ENCODE data around the gene FBN2.

Gene FBN2

GRCh38 chr5:128216860-128217531 is 321.0 kb downstream of the FBN2 start:
- ATAC-seq: peak; percentile 47; the same call in 2 of the 3 replicates

GRCh38 chr5:128216285-128216684 is 321.8 kb downstream of the FBN2 start:
- ATAC-seq: no peak
- TF ChIP-seq ZNF565 (CRISPR knock-in tag; conservative IDR thresholded peaks at IDR 0.05; ENCODE audit: low read depth) (no peak), SNAI2 (CRISPR knock-in tag; IDR thresholded peaks at IDR 0.05) (no peak), ZNF8 (CRISPR knock-in tag; IDR thresholded peaks at IDR 0.05) (no peak), ZNF70 (CRISPR knock-in tag; IDR thresholded peaks at IDR 0.05) (no peak), ZFP30 (CRISPR knock-in tag; IDR thresholded peaks at IDR 0.05) (no peak), OSR1 (CRISPR knock-in tag; IDR thresholded peaks at IDR 0.05) (no peak), ZFP3 (CRISPR knock-in tag; IDR thresholded peaks at IDR 0.05) (no peak), ARNTL (CRISPR knock-in tag; IDR thresholded peaks at IDR 0.05; ENCODE audit: borderline replicate concordance, low read depth) (no peak), PATZ1 (CRISPR knock-in tag; IDR thresholded peaks at IDR 0.05; ENCODE audit: borderline replicate concordance) (no peak), BACH2 (CRISPR knock-in tag; IDR thresholded peaks at IDR 0.05; ENCODE audit: borderline replicate concordance) (no peak), TCF4 (CRISPR knock-in tag; IDR thresholded peaks at IDR 0.05; ENCODE audit: borderline replicate concordance) (no peak)
- TF ChIP-seq, protein P1, sequence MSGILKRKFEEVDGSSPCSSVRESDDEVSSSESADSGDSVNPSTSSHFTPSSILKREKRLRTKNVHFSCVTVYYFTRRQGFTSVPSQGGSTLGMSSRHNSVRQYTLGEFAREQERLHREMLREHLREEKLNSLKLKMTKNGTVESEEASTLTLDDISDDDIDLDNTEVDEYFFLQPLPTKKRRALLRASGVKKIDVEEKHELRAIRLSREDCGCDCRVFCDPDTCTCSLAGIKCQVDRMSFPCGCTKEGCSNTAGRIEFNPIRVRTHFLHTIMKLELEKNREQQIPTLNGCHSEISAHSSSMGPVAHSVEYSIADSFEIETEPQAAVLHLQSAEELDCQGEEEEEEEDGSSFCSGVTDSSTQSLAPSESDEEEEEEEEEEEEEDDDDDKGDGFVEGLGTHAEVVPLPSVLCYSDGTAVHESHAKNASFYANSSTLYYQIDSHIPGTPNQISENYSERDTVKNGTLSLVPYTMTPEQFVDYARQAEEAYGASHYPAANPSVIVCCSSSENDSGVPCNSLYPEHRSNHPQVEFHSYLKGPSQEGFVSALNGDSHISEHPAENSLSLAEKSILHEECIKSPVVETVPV (CRISPR knock-in tag; IDR thresholded peaks at IDR 0.05): no peak

More at GRCh38 chr5:128216860-128217531, 321.0 kb downstream of the FBN2 start:
- TF ChIP-seq, protein P2, sequence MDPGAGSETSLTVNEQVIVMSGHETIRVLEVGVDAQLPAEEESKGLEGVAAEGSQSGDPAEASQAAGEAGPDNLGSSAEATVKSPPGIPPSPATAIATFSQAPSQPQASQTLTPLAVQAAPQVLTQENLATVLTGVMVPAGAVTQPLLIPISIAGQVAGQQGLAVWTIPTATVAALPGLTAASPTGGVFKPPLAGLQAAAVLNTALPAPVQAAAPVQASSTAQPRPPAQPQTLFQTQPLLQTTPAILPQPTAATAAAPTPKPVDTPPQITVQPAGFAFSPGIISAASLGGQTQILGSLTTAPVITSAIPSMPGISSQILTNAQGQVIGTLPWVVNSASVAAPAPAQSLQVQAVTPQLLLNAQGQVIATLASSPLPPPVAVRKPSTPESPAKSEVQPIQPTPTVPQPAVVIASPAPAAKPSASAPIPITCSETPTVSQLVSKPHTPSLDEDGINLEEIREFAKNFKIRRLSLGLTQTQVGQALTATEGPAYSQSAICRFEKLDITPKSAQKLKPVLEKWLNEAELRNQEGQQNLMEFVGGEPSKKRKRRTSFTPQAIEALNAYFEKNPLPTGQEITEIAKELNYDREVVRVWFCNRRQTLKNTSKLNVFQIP (CRISPR knock-in tag; IDR thresholded peaks at IDR 0.05; ENCODE audit: borderline replicate concordance, low read depth): no peak
- no peak for TF ChIP-seq ESRRG (CRISPR knock-in tag; IDR thresholded peaks at IDR 0.05)
- TF ChIP-seq TCF4 (CRISPR knock-in tag; IDR thresholded peaks at IDR 0.05; ENCODE audit: borderline replicate concordance): no peak
- no peak for TF ChIP-seq ZFP30 (CRISPR knock-in tag; IDR thresholded peaks at IDR 0.05)
- no peak for TF ChIP-seq TSHZ2 (CRISPR knock-in tag; IDR thresholded peaks at IDR 0.05)
- TF ChIP-seq ZNF70 (CRISPR knock-in tag; IDR thresholded peaks at IDR 0.05): no peak
- TF ChIP-seq CSDC2 (CRISPR knock-in tag; IDR thresholded peaks at IDR 0.05): no peak
- no peak for TF ChIP-seq OSR1 (CRISPR knock-in tag; IDR thresholded peaks at IDR 0.05)
- TF ChIP-seq PATZ1 (CRISPR knock-in tag; IDR thresholded peaks at IDR 0.05; ENCODE audit: borderline replicate concordance): no peak
- TF ChIP-seq SNAI2 (CRISPR knock-in tag; IDR thresholded peaks at IDR 0.05): no peak
- TF ChIP-seq ZC3H10 (CRISPR knock-in tag; IDR thresholded peaks at IDR 0.05): no peak
- TF ChIP-seq GLIS3 (CRISPR knock-in tag; IDR thresholded peaks at IDR 0.05): no peak
- TF ChIP-seq, protein P3, sequence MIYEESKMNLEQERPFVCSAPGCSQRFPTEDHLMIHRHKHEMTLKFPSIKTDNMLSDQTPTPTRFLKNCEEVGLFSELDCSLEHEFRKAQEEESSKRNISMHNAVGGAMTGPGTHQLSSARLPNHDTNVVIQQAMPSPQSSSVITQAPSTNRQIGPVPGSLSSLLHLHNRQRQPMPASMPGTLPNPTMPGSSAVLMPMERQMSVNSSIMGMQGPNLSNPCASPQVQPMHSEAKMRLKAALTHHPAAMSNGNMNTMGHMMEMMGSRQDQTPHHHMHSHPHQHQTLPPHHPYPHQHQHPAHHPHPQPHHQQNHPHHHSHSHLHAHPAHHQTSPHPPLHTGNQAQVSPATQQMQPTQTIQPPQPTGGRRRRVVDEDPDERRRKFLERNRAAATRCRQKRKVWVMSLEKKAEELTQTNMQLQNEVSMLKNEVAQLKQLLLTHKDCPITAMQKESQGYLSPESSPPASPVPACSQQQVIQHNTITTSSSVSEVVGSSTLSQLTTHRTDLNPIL (CRISPR knock-in tag; IDR thresholded peaks at IDR 0.05; ENCODE audit: low read depth): no peak
- no peak for TF ChIP-seq TOX (CRISPR knock-in tag; IDR thresholded peaks at IDR 0.05; ENCODE audit: borderline replicate concordance)
- no peak for TF ChIP-seq PPARA (CRISPR knock-in tag; IDR thresholded peaks at IDR 0.05; ENCODE audit: borderline replicate concordance)
- no peak for TF ChIP-seq ARNTL (CRISPR knock-in tag; IDR thresholded peaks at IDR 0.05; ENCODE audit: borderline replicate concordance, low read depth)
- TF ChIP-seq RARB (CRISPR knock-in tag; IDR thresholded peaks at IDR 0.05): no peak
- no peak for TF ChIP-seq ZNF565 (CRISPR knock-in tag; conservative IDR thresholded peaks at IDR 0.05; ENCODE audit: low read depth)
- no peak for TF ChIP-seq ISL1 (CRISPR knock-in tag; IDR thresholded peaks at IDR 0.05)

Data from SK-N-SH treated with all-trans-retinoic acid at 6 μM for 48 hours (cell line).